B cell (primary cell): ENCODE data around the gene GPC2.

Experiments used
- EZH2 ChIP-seq: IDR thresholded peaks from 2 replicates; pipeline ENCODE4 v1.6.1; 2012; ENCODE audit warnings: borderline replicate concordance, low read depth, mild to moderate bottlenecking, moderate library complexity, low read length; ENCODE audit not compliant: insufficient read depth, poor library complexity, severe bottlenecking
- TF ChIP-seq, protein P1 (sequence below): fragments of 200-600 bp; IDR thresholded peaks from one replicate; pipeline ENCODE4 v1.8.0; 2022; ENCODE audit warnings: antibody characterized with exemption, mild to moderate bottlenecking

DNA sequence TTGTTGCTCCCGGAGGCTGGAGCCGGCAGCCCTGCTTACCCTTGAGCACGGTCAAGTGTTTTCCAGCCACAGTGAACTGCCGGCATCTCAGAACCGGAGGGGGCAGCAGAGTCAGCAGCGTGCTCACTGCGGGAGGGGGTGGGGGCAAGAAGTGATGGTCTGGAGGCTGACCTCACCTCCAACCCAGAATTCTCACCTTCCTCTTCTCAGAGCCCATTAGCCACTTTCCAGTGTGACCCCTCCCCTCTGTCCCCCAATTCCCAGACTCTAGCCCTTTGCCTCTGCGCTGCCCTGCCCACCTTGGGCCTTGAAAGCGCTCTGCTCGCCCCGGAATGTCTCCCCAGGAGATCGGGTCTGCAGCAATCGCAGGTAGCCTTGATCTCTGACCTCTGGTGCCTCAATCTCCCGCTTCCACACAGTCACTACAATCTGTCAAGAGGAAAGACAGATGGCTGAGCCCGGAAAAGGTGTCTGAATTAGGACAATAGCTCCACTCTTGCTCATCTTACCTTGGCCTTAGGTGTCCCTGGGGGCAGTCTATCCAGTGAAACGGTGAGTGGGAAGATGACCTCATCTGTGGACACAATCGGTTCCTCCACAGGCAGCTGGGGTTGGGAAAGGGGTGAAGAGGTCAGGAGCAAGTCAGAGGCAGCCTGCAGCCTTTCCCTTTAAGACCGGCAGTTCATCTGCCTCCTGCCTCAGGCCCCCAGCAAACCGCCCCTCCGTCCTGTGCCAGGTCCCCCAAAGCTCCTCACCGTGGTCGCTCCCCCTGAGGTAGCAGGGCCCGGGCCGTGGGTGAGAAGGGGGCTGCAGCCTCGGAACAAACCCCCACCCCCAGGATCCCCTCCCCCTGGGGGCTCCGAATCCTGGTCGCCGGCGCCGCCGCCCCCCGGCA is 19.6 kb downstream of the GPC2 start:
- TF ChIP-seq EZH2, result no peak
- TF ChIP-seq, protein P1, sequence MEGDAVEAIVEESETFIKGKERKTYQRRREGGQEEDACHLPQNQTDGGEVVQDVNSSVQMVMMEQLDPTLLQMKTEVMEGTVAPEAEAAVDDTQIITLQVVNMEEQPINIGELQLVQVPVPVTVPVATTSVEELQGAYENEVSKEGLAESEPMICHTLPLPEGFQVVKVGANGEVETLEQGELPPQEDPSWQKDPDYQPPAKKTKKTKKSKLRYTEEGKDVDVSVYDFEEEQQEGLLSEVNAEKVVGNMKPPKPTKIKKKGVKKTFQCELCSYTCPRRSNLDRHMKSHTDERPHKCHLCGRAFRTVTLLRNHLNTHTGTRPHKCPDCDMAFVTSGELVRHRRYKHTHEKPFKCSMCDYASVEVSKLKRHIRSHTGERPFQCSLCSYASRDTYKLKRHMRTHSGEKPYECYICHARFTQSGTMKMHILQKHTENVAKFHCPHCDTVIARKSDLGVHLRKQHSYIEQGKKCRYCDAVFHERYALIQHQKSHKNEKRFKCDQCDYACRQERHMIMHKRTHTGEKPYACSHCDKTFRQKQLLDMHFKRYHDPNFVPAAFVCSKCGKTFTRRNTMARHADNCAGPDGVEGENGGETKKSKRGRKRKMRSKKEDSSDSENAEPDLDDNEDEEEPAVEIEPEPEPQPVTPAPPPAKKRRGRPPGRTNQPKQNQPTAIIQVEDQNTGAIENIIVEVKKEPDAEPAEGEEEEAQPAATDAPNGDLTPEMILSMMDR, result no peak
